NCI-H1436 treated with DMSO at 0.1 percent for 48 hours (cell line): ENCODE data around the gene LCN9.
"Not testable (repeated sequence)": the region's sequence is repeated elsewhere in the genome, so short reads cannot be mapped to it uniquely, and the experiment has no call there.

Experiments used
- DNase-seq: peaks from one replicate; lab custom pipeline; 2025; lab: John Stamatoyannopoulos, UW

Gene LCN9, protein sequence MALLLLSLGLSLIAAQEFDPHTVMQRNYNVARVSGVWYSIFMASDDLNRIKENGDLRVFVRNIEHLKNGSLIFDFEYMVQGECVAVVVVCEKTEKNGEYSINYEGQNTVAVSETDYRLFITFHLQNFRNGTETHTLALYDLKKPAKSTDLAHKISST

DNA sequence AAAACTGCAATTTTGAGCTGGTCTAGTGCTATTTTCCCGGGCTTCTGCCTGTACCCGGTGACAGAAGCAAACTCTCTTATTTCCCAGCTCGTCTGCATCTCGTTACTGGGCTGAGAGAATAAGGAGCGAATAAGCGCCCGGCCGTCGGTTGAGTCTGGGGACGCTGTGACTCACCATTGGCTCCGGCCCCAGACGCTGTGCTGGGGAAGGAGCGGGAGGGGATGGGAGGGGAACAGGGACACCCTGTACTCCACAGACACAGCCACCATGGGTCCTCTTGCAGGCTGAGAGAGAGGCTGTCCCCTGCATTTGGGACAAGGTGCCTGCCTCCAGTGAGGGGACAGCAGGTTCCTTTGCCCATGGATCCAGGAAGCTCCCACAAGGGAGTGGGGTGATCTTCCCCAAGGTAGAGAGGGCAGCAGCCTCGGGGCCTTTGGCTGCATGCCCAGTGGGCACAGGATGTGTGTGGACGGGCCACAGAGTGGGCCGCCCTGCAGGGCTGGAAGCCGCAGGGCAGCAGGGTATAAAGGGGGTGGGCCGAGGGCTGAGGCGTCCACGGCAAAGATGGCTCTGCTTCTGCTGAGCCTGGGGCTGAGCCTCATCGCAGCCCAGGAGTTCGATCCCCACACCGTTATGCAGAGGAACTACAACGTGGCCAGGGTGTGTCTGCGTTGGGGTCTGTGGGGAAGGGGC is at the start of gene LCN9:
Gene LCN9 (plus strand): TSS at position 552 of the 693 bp plus-strand sequence. CDS start 13 bp downstream, at position 565.
- DNase-seq: no peak

- no peak for DNase-seq
Measured at GRCh38 chr9:135613946-135614805, 48.9 kb upstream of the LCN9 start.

GRCh38 chr9:135614821-135615665 is 48.1 kb upstream of the LCN9 start:
- DNase-seq: no peak

GRCh38 chr9:135615666-135616618 is 47.2 kb upstream of the LCN9 start:
- no peak for DNase-seq

GRCh38 chr9:135616619-135617537 is 46.2 kb upstream of the LCN9 start:
- DNase-seq: no peak

DNA sequence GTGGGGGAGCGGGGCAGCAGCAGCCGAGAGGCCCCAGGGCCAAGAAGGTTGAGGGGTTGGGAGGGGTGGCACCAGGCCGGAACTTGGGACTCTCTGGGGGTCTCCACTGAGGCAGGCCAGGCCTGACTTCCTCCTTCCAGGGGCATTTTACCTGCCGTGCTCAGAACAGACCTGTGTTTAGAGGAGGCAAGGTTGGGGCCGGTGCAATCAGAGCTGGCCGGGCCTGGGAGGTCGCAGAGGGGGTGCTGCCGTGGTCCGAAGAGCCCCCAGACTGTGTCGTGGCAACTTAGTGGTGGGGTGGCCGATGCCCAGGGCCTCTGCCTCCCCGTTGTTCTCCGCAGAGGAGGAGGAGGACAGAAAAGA is 45.6 kb upstream of the LCN9 start:
- DNase-seq: no peak

DNA sequence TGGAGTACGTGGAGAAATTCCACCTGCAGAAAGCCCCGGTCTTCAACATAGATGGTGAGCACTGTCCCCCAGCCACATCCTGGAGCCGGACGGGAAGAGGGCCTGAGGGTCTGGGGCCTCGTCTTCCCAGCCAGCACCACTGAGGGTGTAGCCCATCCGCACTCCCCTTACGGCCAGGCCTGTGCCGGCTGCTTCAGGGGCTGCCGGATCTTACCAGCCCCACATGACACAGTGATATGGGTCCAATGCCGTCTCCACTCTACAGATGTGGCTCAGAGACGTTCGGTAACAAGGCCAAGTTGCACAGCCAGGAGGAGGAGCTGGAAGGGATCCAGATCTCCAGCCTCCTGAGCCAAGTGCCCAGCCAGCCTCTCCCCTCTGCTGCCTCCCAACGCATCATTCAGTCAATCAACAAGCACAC is 45.1 kb upstream of the LCN9 start:
- DNase-seq: no peak

DNA sequence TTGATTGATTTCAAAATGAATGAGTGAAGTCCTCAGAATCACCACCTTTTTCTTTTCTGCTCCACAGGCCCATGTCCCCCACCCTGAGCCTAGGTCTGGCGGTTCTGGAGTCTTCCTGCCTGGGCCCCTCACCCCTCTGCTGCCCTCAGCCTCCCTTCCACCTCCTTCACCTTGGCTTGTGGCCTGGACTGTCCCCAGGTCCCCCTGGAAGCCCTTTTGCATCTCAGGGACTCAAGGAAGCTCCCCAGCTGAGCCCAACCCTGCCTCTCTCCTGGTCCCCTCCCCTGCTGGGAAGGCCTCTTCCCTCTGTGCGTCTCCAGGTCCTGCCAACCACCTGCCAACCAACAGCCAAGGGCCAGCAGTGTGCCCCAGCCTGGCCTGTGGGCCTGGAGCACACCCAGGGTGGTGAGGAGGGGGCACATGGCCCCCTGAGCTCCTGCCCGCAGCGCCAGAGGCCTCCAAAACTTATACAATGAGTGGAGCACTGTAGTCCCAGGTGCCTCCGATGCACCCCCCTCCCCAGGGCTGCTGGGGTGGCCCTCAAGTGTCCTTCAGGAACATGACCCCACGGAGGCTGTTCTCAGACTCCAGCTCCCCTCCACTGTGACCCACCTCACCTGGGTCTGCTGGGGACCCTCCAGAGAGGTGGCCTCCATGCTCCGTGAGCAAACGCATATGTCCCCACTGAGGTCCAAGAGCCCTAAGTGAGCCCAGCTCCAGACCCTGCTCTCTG is 44.1 kb upstream of the LCN9 start:
- no peak for DNase-seq

DNA sequence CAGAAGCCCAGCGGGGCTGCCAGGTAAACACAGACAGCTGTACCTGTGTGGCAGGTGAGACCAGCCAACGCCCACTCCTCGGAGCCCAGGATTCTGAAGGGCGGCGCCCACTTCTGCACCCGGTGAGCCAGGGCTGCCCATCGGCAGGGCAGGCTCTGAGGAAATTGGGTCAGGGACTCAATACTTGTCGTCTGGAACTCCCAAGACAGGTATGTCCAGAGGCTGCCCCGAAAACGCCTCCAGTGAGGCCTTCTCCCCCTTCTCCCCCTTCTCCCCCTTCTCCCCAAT is 43.6 kb upstream of the LCN9 start:
- DNase-seq: no peak

GRCh38 chr9:135620558-135620957 is 42.6 kb upstream of the LCN9 start:
- no peak for DNase-seq

- DNase-seq: no peak
Measured at GRCh38 chr9:135622415-135623020, 40.6 kb upstream of the LCN9 start.

GRCh38 chr9:135624282-135624681 is 38.8 kb upstream of the LCN9 start:
- no peak for DNase-seq

GRCh38 chr9:135632841-135633240 is 30.3 kb upstream of the LCN9 start:
- DNase-seq: no peak

DNA sequence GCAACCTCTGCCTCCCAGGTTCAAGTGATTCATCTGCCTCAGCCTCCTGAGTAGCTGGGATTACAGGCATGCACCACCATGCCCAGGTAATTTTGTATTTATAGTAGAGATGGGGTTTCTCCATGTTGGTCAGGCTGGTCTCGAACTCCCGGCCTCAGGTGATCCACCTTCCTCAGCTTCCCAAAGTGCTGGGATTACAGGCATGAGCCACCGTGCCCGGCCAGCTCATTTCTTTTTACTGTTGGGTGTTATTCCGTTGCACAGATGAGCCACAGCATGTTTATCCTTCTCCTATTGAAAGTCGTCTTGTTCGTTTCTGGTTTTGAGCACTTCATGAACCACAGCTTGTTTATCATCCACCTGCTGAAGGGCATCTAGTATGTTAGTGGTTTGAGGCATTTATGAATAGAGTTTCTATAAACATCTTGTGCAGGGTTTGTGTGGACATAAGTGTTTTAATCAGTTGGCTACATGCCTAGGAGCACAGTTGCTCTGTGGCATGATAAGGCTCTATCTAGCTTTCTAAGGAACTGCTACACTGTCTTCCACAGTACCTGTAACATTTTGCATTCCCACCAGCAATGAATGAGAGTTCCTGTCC is 26.1 kb upstream of the LCN9 start:
- DNase-seq: not testable (repeated sequence)

- no peak for DNase-seq
Measured at GRCh38 chr9:135639196-135639595, 23.9 kb upstream of the LCN9 start, which contains the start of gene GLT6D1. GLT6D1 (minus strand) TSS chr9:135639540; CDS start chr9:135639187, 353 bp downstream.

- no peak for DNase-seq
Measured at GRCh38 chr9:135641047-135641446, 22.1 kb upstream of the LCN9 start.

GRCh38 chr9:135641745-135642144 is 21.4 kb upstream of the LCN9 start:
- no peak for DNase-seq

DNA sequence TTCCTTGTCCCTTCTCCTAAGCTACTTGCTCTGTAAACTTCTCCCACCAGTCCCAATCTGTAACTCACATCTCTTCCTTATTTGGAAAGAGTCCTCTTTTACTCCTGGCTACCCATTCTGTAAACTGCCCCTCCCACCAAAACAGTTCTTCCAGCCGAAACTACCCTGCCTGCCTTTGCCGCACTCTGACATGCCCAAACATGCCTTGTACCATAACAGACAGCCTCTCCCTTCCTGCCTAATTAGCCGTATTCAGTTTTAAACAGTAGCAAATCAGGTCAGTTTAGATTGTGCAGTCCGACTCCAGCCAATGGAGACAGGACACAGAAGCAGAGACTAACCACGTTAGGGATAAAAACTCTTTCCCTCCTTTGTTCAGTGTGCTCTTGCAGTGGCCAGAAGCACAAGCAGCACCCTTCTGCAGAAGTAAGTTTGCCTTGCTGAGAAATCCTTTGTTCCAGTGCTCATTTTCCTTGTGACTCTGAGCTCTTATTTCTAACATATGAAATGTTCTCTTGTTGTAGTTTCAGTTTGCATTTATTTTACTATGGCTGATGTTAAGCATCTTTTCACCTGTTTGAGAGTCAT is 18.4 kb upstream of the LCN9 start:
- DNase-seq: no peak
